Measurements from ENCODE around the gene SVEP1.

DNA sequence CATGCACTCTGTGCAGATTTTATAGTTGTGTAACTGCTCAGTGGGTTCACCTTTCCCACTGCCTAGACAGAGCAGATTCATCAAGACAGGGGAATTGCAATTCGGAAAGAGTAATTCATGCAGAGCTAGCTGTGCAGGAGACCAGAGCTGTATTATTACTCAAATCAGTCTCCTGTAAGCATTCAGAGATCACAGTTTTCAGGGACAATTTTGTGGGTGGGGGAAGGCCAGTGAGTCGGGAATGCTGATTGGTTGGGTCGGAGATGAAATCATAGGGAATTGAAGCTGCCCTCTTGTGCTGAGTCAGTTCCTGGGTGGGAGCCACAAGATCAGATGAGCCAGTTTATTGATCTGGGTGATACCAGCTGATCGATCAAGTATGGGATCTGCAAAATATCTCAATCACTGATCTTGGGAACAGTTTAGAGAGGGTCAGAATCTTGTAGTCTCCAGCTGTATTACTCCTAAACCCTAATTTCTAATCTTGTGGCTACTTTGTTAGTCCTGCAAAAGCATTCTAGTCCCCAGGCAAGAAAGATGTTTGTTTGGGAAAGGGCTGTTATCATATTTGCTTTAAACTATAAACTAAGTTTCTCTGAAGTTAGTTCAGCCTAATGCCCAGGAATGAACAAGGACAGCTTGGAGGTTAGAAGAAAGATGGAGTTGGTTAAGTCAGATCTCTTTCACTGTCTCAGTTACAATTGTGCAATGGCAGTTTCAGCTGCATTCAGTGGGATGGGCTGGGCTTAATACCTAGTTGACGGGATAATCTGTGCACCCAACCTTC is 12.7 kb upstream of the SVEP1 start:
- TF ChIP-seq, protein P1, sequence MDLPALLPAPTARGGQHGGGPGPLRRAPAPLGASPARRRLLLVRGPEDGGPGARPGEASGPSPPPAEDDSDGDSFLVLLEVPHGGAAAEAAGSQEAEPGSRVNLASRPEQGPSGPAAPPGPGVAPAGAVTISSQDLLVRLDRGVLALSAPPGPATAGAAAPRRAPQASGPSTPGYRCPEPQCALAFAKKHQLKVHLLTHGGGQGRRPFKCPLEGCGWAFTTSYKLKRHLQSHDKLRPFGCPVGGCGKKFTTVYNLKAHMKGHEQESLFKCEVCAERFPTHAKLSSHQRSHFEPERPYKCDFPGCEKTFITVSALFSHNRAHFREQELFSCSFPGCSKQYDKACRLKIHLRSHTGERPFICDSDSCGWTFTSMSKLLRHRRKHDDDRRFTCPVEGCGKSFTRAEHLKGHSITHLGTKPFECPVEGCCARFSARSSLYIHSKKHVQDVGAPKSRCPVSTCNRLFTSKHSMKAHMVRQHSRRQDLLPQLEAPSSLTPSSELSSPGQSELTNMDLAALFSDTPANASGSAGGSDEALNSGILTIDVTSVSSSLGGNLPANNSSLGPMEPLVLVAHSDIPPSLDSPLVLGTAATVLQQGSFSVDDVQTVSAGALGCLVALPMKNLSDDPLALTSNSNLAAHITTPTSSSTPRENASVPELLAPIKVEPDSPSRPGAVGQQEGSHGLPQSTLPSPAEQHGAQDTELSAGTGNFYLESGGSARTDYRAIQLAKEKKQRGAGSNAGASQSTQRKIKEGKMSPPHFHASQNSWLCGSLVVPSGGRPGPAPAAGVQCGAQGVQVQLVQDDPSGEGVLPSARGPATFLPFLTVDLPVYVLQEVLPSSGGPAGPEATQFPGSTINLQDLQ (CRISPR knock-in tag; IDR thresholded peaks at IDR 0.05) = no peak
- TF ChIP-seq CBX2 (IDR thresholded peaks at IDR 0.05; ENCODE audit: low read depth, low read length) = no peak
- TF ChIP-seq CBX2 (CRISPR knock-in tag; IDR thresholded peaks at IDR 0.05; ENCODE audit: low read depth) = no peak
- no peak for TF ChIP-seq RFX5 (IDR thresholded peaks at IDR 0.05; ENCODE audit: low read depth, low read length)
- TF ChIP-seq ZNF350 (CRISPR knock-in tag; IDR thresholded peaks at IDR 0.05; ENCODE audit: borderline replicate concordance, low read depth) = no peak
- TF ChIP-seq, protein P2, sequence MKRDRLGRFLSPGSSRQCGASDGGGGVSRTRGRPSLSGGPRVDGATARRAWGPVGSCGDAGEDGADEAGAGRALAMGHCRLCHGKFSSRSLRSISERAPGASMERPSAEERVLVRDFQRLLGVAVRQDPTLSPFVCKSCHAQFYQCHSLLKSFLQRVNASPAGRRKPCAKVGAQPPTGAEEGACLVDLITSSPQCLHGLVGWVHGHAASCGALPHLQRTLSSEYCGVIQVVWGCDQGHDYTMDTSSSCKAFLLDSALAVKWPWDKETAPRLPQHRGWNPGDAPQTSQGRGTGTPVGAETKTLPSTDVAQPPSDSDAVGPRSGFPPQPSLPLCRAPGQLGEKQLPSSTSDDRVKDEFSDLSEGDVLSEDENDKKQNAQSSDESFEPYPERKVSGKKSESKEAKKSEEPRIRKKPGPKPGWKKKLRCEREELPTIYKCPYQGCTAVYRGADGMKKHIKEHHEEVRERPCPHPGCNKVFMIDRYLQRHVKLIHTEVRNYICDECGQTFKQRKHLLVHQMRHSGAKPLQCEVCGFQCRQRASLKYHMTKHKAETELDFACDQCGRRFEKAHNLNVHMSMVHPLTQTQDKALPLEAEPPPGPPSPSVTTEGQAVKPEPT (CRISPR knock-in tag; IDR thresholded peaks at IDR 0.05; ENCODE audit: low read depth) = no peak
- no peak for TF ChIP-seq POLR2AphosphoS2 (IDR thresholded peaks at IDR 0.05; ENCODE audit: low read depth, low read length)
- no peak for TF ChIP-seq ZNF274 (CRISPR knock-in tag; IDR thresholded peaks at IDR 0.05)
- no peak for TF ChIP-seq MBD4 (IDR thresholded peaks at IDR 0.05; ENCODE audit: borderline replicate concordance, low read length)
- TF ChIP-seq, protein P3, sequence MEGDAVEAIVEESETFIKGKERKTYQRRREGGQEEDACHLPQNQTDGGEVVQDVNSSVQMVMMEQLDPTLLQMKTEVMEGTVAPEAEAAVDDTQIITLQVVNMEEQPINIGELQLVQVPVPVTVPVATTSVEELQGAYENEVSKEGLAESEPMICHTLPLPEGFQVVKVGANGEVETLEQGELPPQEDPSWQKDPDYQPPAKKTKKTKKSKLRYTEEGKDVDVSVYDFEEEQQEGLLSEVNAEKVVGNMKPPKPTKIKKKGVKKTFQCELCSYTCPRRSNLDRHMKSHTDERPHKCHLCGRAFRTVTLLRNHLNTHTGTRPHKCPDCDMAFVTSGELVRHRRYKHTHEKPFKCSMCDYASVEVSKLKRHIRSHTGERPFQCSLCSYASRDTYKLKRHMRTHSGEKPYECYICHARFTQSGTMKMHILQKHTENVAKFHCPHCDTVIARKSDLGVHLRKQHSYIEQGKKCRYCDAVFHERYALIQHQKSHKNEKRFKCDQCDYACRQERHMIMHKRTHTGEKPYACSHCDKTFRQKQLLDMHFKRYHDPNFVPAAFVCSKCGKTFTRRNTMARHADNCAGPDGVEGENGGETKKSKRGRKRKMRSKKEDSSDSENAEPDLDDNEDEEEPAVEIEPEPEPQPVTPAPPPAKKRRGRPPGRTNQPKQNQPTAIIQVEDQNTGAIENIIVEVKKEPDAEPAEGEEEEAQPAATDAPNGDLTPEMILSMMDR (CRISPR knock-in tag; IDR thresholded peaks at IDR 0.05) = no peak
- no peak for TF ChIP-seq ATF7 (IDR thresholded peaks at IDR 0.05)
- TF ChIP-seq ATF7 (CRISPR knock-in tag; IDR thresholded peaks at IDR 0.05) = no peak

Data from HepG2 (cell line).